Osteoblast (primary cell): Measurements from ENCODE around the gene PPM1E. TPM values are rescaled to one million over a fixed set of nuclear protein-coding genes. Genes with fewer than 3 reads are reported as not detected.

Experiments
- DNase-seq: peaks from one replicate; pipeline ENCODE4 v3.0.0; 2011; ENCODE audit warnings: low spot score, mixed read lengths; ENCODE audit not compliant: insufficient read length; ENCODE audit errors: missing footprints
- H2AFZ ChIP-seq: 2 replicates; pipeline ENCODE4 v1.6.0; 2011; ENCODE audit warnings: mild to moderate bottlenecking, low read length
- H3K27ac ChIP-seq: 2 replicates; pipeline ENCODE4 v1.5.1; 2011; ENCODE audit warnings: mild to moderate bottlenecking, low read depth, low read length, moderate library complexity
- H3K27me3 ChIP-seq: 2 replicates; pipeline ENCODE4 v1.6.0; 2012; ENCODE audit warnings: mild to moderate bottlenecking, control low read depth, inconsistent platforms, low read length, moderate library complexity; ENCODE audit not compliant: insufficient read depth
- H3K36me3 ChIP-seq: 2 replicates; pipeline ENCODE4 v1.5.1; 2011; ENCODE audit warnings: mild to moderate bottlenecking, low read length, control low read depth, moderate library complexity; ENCODE audit not compliant: insufficient read depth
- H3K4me1 ChIP-seq: 2 replicates; pipeline ENCODE4 v1.5.1; 2011; ENCODE audit warnings: mild to moderate bottlenecking, low read length, control low read depth, moderate library complexity; ENCODE audit not compliant: insufficient read depth
- H3K4me2 ChIP-seq: 2 replicates; pipeline ENCODE4 v1.6.0; 2011; ENCODE audit warnings: mild to moderate bottlenecking, low read length; ENCODE audit not compliant: insufficient read depth
- H3K4me3 ChIP-seq: fragments of 200-600 bp; sonication (generic); 3 replicates; pipeline ENCODE4 v1.5.1; 2012; ENCODE audit warnings: mild to moderate bottlenecking, low read length, inconsistent platforms; ENCODE audit not compliant: insufficient read depth
- H3K79me2 ChIP-seq: 2 replicates; pipeline ENCODE4 v1.6.0; 2012; ENCODE audit warnings: mild to moderate bottlenecking, low read length, control low read depth, inconsistent platforms; ENCODE audit not compliant: insufficient read depth
- H3K9me3 ChIP-seq: 2 replicates; pipeline ENCODE4 v1.5.1; 2011; ENCODE audit warnings: low read depth, low read length, control low read depth
- H4K20me1 ChIP-seq: 2 replicates; pipeline ENCODE4 v1.6.0; 2012; ENCODE audit warnings: mild to moderate bottlenecking, low read length, control low read depth; ENCODE audit not compliant: insufficient read depth
- total RNA-seq: library from RNA; depleted of rRNA; stranded (reverse); fragments of >200 nt; gene quantifications from 2 replicates; pipeline ENCODE4 v1.2.3, GENCODE V29; 2012
- TF ChIP-seq, protein P1 (sequence below): IDR thresholded peaks from 2 replicates; pipeline ENCODE4 v1.5.1; 2011; ENCODE audit warnings: mild to moderate bottlenecking, low read depth, low read length, moderate library complexity; ENCODE audit errors: extremely low read depth

The PPM1E gene
- total RNA-seq, 1 donor = under 0.01 TPM

DNA sequence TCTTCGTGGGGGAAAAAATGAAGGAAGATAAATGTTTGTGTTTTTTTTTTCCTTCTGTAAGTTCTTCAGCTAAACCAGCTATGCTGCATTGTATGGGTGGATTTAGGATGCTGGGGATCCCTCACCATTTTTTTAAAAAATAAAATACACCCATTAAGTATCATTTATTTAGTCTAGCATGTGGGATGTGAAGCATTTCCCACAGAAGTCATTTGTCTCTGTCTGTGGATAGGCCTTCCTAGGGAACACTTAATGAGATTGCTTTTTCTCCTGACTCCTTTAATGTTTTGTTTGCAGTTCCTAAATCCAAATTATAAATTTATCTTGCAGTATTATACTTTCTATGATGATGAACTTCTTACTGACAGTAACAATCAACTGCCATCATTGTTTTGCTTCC, 146.7 kb downstream of the PPM1E start:
- DNase-seq = peak; percentile 31
- Histone ChIP-seq H3K4me3 (no peak overlapping the region), H3K36me3 (no peaks in the 10 kb centered on the region), H3K4me2 (no peak overlapping the region), H3K27me3 (no peaks in the 10 kb centered on the region), H4K20me1 (no peaks in the 10 kb centered on the region), H3K27ac (no peak overlapping the region), H3K79me2 (no peaks in the 10 kb centered on the region), H2AFZ (no peak overlapping the region), H3K4me1 (no peaks in the 10 kb centered on the region), H3K9me3 (no peaks in the 10 kb centered on the region)
- TF ChIP-seq, protein P1, sequence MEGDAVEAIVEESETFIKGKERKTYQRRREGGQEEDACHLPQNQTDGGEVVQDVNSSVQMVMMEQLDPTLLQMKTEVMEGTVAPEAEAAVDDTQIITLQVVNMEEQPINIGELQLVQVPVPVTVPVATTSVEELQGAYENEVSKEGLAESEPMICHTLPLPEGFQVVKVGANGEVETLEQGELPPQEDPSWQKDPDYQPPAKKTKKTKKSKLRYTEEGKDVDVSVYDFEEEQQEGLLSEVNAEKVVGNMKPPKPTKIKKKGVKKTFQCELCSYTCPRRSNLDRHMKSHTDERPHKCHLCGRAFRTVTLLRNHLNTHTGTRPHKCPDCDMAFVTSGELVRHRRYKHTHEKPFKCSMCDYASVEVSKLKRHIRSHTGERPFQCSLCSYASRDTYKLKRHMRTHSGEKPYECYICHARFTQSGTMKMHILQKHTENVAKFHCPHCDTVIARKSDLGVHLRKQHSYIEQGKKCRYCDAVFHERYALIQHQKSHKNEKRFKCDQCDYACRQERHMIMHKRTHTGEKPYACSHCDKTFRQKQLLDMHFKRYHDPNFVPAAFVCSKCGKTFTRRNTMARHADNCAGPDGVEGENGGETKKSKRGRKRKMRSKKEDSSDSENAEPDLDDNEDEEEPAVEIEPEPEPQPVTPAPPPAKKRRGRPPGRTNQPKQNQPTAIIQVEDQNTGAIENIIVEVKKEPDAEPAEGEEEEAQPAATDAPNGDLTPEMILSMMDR = no peak

DNA sequence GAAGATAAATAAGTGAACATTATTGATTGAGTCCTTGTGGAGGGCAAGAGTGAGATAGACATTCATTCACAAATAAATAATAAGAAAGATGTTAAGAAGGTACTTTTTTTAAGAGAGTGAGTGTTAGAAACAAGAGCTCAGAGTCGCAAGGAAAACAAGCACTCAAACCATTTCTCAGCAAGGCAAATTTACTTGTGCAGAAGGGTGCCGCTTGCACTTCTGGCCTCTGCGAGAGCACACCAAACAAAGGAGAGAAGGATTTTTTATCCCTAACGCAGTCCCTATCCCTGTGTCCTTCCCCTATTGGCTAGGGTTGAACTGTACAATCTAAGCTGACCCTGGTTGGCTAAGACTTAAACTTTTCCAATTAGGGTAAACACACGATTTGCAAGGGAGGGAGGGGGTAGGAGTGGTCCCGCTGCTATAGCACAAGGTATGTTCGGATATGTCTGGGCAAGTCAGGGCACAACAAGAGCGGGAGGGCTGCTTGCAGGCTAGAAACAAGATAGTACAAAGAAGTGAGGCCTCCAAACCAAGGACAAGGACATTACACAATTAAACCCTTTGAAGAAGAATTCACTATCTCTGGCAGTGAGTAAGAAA, 156.2 kb downstream of the PPM1E start:
- H3K4me2 ChIP-seq = no peak overlapping the region
- no peak overlapping the region for H2AFZ ChIP-seq
- H3K4me1 ChIP-seq = no peaks in the 10 kb centered on the region
- no peak overlapping the region for H3K4me3 ChIP-seq
- no peak for DNase-seq
- H3K36me3 ChIP-seq = no peaks in the 10 kb centered on the region
- no peaks in the 10 kb centered on the region for H4K20me1 ChIP-seq
- H3K9me3 ChIP-seq = peaks cover 3% of the 10 kb centered on the region
- H3K27ac ChIP-seq = no peak overlapping the region
- no peaks in the 10 kb centered on the region for H3K27me3 ChIP-seq
- no peaks in the 10 kb centered on the region for H3K79me2 ChIP-seq
- TF ChIP-seq, protein P1 = no peak

DNA sequence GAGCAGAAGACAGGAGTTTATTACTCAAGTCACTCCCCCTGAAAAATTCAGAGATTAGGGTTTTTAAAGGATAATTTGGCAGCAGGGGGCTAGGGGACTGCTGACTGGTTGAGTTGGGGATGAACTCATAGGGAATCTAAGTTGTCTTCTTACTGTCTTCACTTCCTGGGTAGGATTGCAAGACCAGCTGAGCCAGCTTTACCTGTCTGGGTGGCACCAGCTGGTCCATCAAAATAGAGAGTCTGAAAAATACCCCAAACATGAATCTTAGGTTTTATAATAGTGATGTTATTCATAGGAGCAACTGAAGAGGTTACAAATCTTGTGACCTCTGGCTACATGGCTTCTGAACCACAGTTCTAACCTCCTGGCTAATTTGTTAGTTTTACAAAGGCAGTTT, 157.9 kb downstream of the PPM1E start:
- Histone ChIP-seq H2AFZ (no peak overlapping the region), H3K9me3 (peaks cover 3% of the 10 kb centered on the region), H3K79me2 (no peaks in the 10 kb centered on the region), H3K27me3 (peaks cover 4% of the 10 kb centered on the region), H4K20me1 (no peaks in the 10 kb centered on the region), H3K36me3 (no peaks in the 10 kb centered on the region), H3K4me1 (no peaks in the 10 kb centered on the region), H3K4me2 (no peak overlapping the region), H3K27ac (no peak overlapping the region), H3K4me3 (no peak overlapping the region)
- no peak for DNase-seq
- TF ChIP-seq, protein P1 = no peak

DNA sequence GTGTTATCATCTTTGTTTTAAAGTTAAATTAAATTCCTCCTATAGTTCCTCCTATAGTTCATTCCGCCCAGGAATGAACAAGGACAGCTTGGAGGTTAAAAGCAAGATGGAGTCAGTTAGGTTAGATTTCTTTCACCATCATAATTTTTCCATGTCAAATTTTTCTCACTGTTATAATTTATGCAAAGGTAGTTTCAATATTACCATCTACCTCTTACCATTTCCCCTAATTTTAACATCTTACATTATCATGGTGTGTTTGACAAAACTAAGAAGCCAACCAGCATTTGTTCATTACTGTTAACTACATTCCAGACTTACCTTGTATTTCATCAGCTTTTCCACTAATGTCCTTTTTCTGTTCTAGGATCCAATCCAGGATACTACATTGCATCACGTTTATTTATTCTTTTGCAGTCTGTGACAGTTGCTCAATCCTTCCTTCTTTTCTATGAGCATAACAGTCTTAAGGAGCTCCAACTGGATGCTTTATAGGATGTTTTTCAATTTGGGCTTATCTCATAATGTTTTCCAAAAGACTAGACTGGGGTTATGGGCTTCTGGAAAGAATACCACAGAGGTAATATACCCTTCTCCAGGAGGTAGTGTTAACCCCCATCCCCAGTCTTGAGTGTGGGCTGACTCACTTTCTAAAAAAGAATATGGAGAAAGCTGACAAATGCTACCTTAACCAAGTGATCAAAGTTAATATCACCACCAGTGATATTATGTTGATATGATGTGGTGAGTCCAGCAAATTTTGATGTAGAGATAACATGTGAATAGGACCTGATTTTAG, 158.5 kb downstream of the PPM1E start:
- Histone ChIP-seq H3K4me3 (no peak overlapping the region), H3K9me3 (peaks cover 3% of the 10 kb centered on the region), H3K36me3 (no peaks in the 10 kb centered on the region), H3K79me2 (no peaks in the 10 kb centered on the region), H3K27me3 (peaks cover 4% of the 10 kb centered on the region), H3K27ac (no peak overlapping the region), H2AFZ (no peak overlapping the region), H3K4me2 (no peak overlapping the region), H3K4me1 (no peaks in the 10 kb centered on the region), H4K20me1 (no peaks in the 10 kb centered on the region)
- no peak for DNase-seq
- TF ChIP-seq, protein P1 = no peak
